Right lobe of liver (tissue), 4 donors: Measurements from ENCODE around the gene C6.

Source experiments
- POLR2A ChIP-seq: fragments of 450-650 bp; IDR thresholded peaks from one replicate; pipeline ENCODE4 v1.6.1; 2017; ENCODE audit warnings: antibody characterized with exemption, mild to moderate bottlenecking
- TF ChIP-seq, protein P1 (sequence below), 4 donors: fragments of 200-600 bp in 3 of 4; fragments of 450-650 bp in 1 of 4; IDR thresholded peaks; one replicate each; pipeline versions ENCODE4 v1.5.1 to v1.8.0; 2016 to 2022; ENCODE audit warnings: antibody characterized with exemption in 4 of 4, mild to moderate bottlenecking in 2 of 4
- donor health status: DM: no; HTN: no; CAD: no.
- donor health status: DM: no; HTN: no; CAD: no.
- donor health status: DM: no; HTN: yes; CAD: no.

GRCh38 chr5:41176952-41177351 lies 36.4 kb downstream of the C6 start:
- TF ChIP-seq, protein P1, sequence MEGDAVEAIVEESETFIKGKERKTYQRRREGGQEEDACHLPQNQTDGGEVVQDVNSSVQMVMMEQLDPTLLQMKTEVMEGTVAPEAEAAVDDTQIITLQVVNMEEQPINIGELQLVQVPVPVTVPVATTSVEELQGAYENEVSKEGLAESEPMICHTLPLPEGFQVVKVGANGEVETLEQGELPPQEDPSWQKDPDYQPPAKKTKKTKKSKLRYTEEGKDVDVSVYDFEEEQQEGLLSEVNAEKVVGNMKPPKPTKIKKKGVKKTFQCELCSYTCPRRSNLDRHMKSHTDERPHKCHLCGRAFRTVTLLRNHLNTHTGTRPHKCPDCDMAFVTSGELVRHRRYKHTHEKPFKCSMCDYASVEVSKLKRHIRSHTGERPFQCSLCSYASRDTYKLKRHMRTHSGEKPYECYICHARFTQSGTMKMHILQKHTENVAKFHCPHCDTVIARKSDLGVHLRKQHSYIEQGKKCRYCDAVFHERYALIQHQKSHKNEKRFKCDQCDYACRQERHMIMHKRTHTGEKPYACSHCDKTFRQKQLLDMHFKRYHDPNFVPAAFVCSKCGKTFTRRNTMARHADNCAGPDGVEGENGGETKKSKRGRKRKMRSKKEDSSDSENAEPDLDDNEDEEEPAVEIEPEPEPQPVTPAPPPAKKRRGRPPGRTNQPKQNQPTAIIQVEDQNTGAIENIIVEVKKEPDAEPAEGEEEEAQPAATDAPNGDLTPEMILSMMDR (IDR thresholded peaks at IDR 0.05), result no peak
- TF ChIP-seq POLR2A, result no peak
